HCT116 (cell line): ENCODE data around the gene ERG.

Source experiments
- CTCF ChIP-seq, 3 experiments: fragments of 200-600 bp in 1 of 3; sonication (generic) in 1 of 3; IDR thresholded peaks in 2 of 3; conservative IDR thresholded peaks in 1 of 3; 2 replicates each; pipeline ENCODE4 v1.5.1; 2012 to 2017; ENCODE audit warnings: low read depth in 2 of 3, low read length in 2 of 3, antibody characterized with exemption in 1 of 3, borderline replicate concordance in 1 of 3, control low read depth in 1 of 3, mild to moderate bottlenecking in 1 of 3, mixed read lengths in 1 of 3, mixed run types in 1 of 3, moderate library complexity in 1 of 3; ENCODE audit not compliant: insufficient read depth in 1 of 3
- EGR1 ChIP-seq: IDR thresholded peaks from 2 replicates; pipeline ENCODE4 v1.6.1; 2012; ENCODE audit warnings: low read depth
- EZH2 ChIP-seq: fragments of 200-600 bp; sonication (generic); IDR thresholded peaks from 2 replicates; pipeline ENCODE4 v1.6.1; 2017; ENCODE audit warnings: antibody characterized with exemption, mixed run types
- EZH2phosphoT487 ChIP-seq: fragments of 200-600 bp; IDR thresholded peaks from 2 replicates; pipeline ENCODE4 v1.6.1; 2018; ENCODE audit warnings: antibody characterized with exemption, borderline replicate concordance
- POLR2A ChIP-seq: IDR thresholded peaks from 2 replicates; pipeline ENCODE4 v1.7.0; 2011; ENCODE audit warnings: borderline replicate concordance; ENCODE audit not compliant: insufficient read depth, insufficient read length; ENCODE audit errors: extremely low read depth
- REST ChIP-seq: IDR thresholded peaks from 2 replicates; pipeline ENCODE4 v1.6.1; 2012; ENCODE audit warnings: low read depth
- SP1 ChIP-seq: IDR thresholded peaks from 2 replicates; pipeline ENCODE4 v1.6.1; 2012; ENCODE audit warnings: low read depth
- SRF ChIP-seq: IDR thresholded peaks from 2 replicates; pipeline ENCODE4 v1.6.1; 2012; ENCODE audit warnings: low read depth
- TCF7L2 ChIP-seq: IDR thresholded peaks from 2 replicates; pipeline ENCODE4 v1.7.0; 2011; ENCODE audit warnings: borderline replicate concordance, inconsistent platforms; ENCODE audit not compliant: insufficient read depth, insufficient read length; ENCODE audit errors: extremely low read depth
- YY1 ChIP-seq: IDR thresholded peaks from 2 replicates; pipeline ENCODE4 v1.6.1; 2011; ENCODE audit warnings: low read length, low read depth, moderate library complexity, mild to moderate bottlenecking; ENCODE audit not compliant: insufficient replicate concordance; ENCODE audit errors: extremely low read depth
- ZNF274 ChIP-seq: fragments of 200-500 bp; sonication (Bioruptor generic); IDR thresholded peaks from 2 replicates; pipeline ENCODE4 v1.6.1; 2014; ENCODE audit warnings: mild to moderate bottlenecking, low read depth, low read length, inconsistent platforms

GRCh38 chr21:38533887-38534286 is 35.6 kb upstream of the ERG start:
- TF ChIP-seq ZNF274 (no peak), REST (0 out of 2 replicates have a peak, but pooled peaks have one; percentile 10), EGR1 (no peak), SP1 (no peak), POLR2A (no peak), CTCF (IDR thresholded peaks at IDR 0.05 in 2 of 3, conservative IDR thresholded peaks at IDR 0.05 in 1 of 3; ENCODE audit: borderline replicate concordance in 1 of 3, insufficient read depth in 1 of 3, low read depth in 2 of 3, low read length in 2 of 3) (no peak), EZH2phosphoT487 (no peak), YY1 (no peak), EZH2 (no peak), SRF (no peak), TCF7L2 (no peak)
